B cell (primary cell): ENCODE measurements around the gene ERP27. TPM values are rescaled to one million over a fixed set of nuclear protein-coding genes. Genes with fewer than 3 reads are reported as not detected.

Source experiments
- ATAC-seq: fragments of 200-7000 bp; cut with Tn5 transposase; one replicate; pipeline ENCODE4 v1.10.0; 2021; ENCODE audit warnings: low read depth, mild to moderate bottlenecking, moderate number of reproducible peaks, moderate library complexity
- CTCF ChIA-PET: fragments of 350-600 bp; sonication (Branson Sonifier 250); formaldehyde crosslinking; loops from one replicate; lab custom pipeline; 2021; ENCODE audit warnings: antibody characterized with exemption, inconsistent platforms; lab: Charles Lee
- POLR2A ChIA-PET: fragments of 350-600 bp; sonication (Branson Sonifier 250); formaldehyde crosslinking; loops from one replicate; lab custom pipeline; 2021; ENCODE audit warnings: antibody characterized with exemption; lab: Charles Lee
- DNase-seq: peaks from one replicate; pipeline ENCODE4 v3.0.0; 2013
- H2AFZ ChIP-seq: 2 replicates; pipeline ENCODE4 v1.6.1; 2012; ENCODE audit warnings: mild to moderate bottlenecking, low read depth, low read length; ENCODE audit not compliant: insufficient read depth, poor library complexity, severe bottlenecking
- H3K27ac ChIP-seq, 2 donors: 1 replicate in 1 of 2; 2 replicates in 1 of 2; pipeline ENCODE4 v1.5.1; 2012 to 2013; ENCODE audit warnings: low read length in 2 of 2, mild to moderate bottlenecking in 2 of 2, moderate library complexity in 1 of 2
- H3K27me3 ChIP-seq, 4 experiments: fragments of 200-600 bp in 1 of 4; sonication (generic) in 1 of 4; replicated peaks in 1 of 4; 1 replicate in 2 of 4; 2 replicates in 2 of 4; pipeline versions ENCODE4 v1.6.1 to v1.7.0; 2013 to 2016; ENCODE audit warnings: low read length in 3 of 4, mild to moderate bottlenecking in 2 of 4, mixed read lengths in 1 of 4, moderate library complexity in 1 of 4; ENCODE audit not compliant: insufficient read depth in 4 of 4, control insufficient read depth in 3 of 4; ENCODE audit errors: control extremely low read depth in 1 of 4
- H3K36me3 ChIP-seq, 2 experiments: replicated peaks in 1 of 2; 1 replicate in 1 of 2; 2 replicates in 1 of 2; pipeline versions ENCODE4 v1.6.1 to v1.7.1; 2013; ENCODE audit warnings: low read length in 1 of 2; ENCODE audit not compliant: insufficient read depth in 2 of 2, control insufficient read depth in 1 of 2; ENCODE audit errors: control extremely low read depth in 1 of 2, extremely low read depth in 1 of 2
- H3K4me1 ChIP-seq, 2 donors: fragments of 200-600 bp in 1 of 2; sonication (generic) in 1 of 2; 1 replicate in 1 of 2; 2 replicates in 1 of 2; pipeline versions ENCODE4 v1.5.1 to v1.6.1; 2013 to 2017; ENCODE audit warnings: low read length in 2 of 2; ENCODE audit not compliant: control insufficient read depth in 2 of 2, insufficient read depth in 2 of 2
- H3K4me2 ChIP-seq: replicated peaks from 2 replicates; pipeline ENCODE3; 2012; ENCODE audit warnings: mild to moderate bottlenecking, low read depth, low read length; ENCODE audit not compliant: poor library complexity, severe bottlenecking
- H3K4me3 ChIP-seq, 5 experiments: fragments of 200-600 bp in 1 of 5; sonication (generic) in 1 of 5; 1 replicate in 3 of 5; 2 replicates in 2 of 5; pipeline versions ENCODE4 v1.5.1 to v1.7.0; 2011 to 2016; ENCODE audit warnings: low read length in 4 of 5, mild to moderate bottlenecking in 4 of 5, low read depth in 2 of 5, control low read depth in 1 of 5, moderate library complexity in 1 of 5; ENCODE audit not compliant: insufficient read depth in 1 of 5; ENCODE audit errors: control extremely low read depth in 1 of 5, extremely low read depth in 1 of 5
- H3K79me2 ChIP-seq: fragments of 200-600 bp; sonication (generic); one replicate; pipeline ENCODE4 v1.6.0; 2016; ENCODE audit warnings: low read length; ENCODE audit not compliant: control insufficient read depth, insufficient read depth
- H3K9ac ChIP-seq: fragments of 200-600 bp; sonication (generic); 2 replicates; pipeline ENCODE4 v1.6.1; 2017; ENCODE audit warnings: mild to moderate bottlenecking, low read length, moderate library complexity
- H3K9me3 ChIP-seq, 3 donors: one replicate each; pipeline versions ENCODE4 v1.6.1 to v1.7.1; 2013; ENCODE audit warnings: low read length in 2 of 3; ENCODE audit not compliant: control insufficient read depth in 2 of 3, insufficient read depth in 1 of 3; ENCODE audit errors: control extremely low read depth in 1 of 3
- H4K20me1 ChIP-seq: 2 replicates; pipeline ENCODE4 v1.6.0; 2012; ENCODE audit warnings: mild to moderate bottlenecking, low read length; ENCODE audit not compliant: insufficient read depth, control insufficient read depth, poor library complexity, severe bottlenecking
- H3K27ac Mint-ChIP-seq: one replicate; pipeline ENCODE4 v1.8.0; 2021; ENCODE audit warnings: mixed read lengths
- H3K27me3 Mint-ChIP-seq: one replicate; pipeline ENCODE4 v1.8.0; 2021; ENCODE audit warnings: mixed read lengths
- H3K4me1 Mint-ChIP-seq: one replicate; pipeline ENCODE4 v1.8.0; 2021; ENCODE audit warnings: mixed read lengths
- H3K4me3 Mint-ChIP-seq: one replicate; pipeline ENCODE4 v1.8.0; 2021; ENCODE audit warnings: mixed read lengths
- H3K9me3 Mint-ChIP-seq: one replicate; pipeline ENCODE4 v1.8.0; 2022; ENCODE audit warnings: mixed read lengths; ENCODE audit not compliant: insufficient read depth
- CTCF ChIP-seq: fragments of 200-600 bp; IDR thresholded peaks from one replicate; pipeline ENCODE4 v1.8.0; 2022; ENCODE audit warnings: antibody characterized with exemption, mild to moderate bottlenecking
- EZH2 ChIP-seq: IDR thresholded peaks from 2 replicates; pipeline ENCODE4 v1.6.1; 2012; ENCODE audit warnings: borderline replicate concordance, low read depth, mild to moderate bottlenecking, moderate library complexity, low read length; ENCODE audit not compliant: insufficient read depth, poor library complexity, severe bottlenecking
- WGBS: methylation state at CpG from one replicate; pipeline ENCODE4 v1.1.5; 2013; ENCODE audit warnings: missing lambda C conversion rate; ENCODE audit not compliant: insufficient coverage; 5-methylcytosine and 5-hydroxymethylcytosine counted together
- intact Hi-C: fragments of 100-400 bp; cut with micrococcal nuclease; formaldehyde crosslinking; loops from one replicate; pipeline ENCODE4 v1.10.0; 2022
- polyA plus RNA-seq: library from polyadenylated mRNA; depleted of rRNA; stranded (reverse); fragments of >200 nt; gene quantifications from 2 replicates; pipeline ENCODE4 v1.2.3, GENCODE V29; 2012
- total RNA-seq, 2 donors: library from RNA; stranded (reverse); fragments of 120-200 nt in 1 of 2; gene quantifications; 1 replicate in 1 of 2; 2 replicates in 1 of 2; pipeline versions ENCODE4 v1.2.3 to v1.2.4, GENCODE V29; 2013 to 2022

The ERP27 gene
- total and polyA plus RNA-seq, 2 donors (not counting 1 experiment from before 2014, with no cell fraction given) = 7.8 to 9.0 TPM

DNA sequence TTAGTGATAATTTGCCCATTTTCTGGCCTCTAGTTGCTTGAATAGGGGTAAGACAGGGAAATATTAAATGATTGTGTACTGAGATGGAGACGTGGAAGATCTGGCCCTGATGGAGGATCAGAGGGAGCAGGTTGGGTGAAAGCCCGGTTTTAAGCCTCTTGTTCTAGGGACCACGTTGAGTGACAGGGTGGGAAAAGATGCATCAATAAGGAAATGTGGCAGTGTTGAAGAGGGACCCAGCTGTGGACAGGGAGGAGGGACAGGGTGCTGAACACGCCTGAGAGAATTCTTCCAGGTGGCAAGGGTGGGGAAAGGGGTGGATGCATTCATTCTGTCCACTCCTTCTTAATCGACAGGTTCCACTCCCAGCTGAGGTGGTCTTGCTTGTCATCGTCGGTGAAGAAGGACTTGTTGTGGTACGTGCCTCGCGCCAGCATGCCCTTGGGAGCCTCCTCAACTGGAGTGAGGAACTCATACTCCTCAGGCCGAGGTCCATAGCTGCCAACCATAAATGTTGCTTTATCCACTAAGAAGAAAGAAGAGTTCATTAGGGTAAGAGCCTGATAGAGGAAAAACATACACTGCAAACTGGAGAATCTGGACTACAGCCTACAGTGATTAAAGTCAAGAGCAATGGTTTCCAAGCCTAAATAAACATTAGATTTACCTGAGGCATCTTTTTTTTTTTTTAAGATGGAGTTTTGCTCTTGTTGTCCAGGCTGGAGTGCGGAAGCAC is 4.0 kb upstream of the ERP27 start:
- intact Hi-C loops = no loop called here
- ChIA-PET CTCF (interaction anchor here (1.1 to 1.8 kb wide), 2 partner anchors 53 to 97 kb away, joined by 3 to 8 read pairs; no protein-coding TSS in a partner anchor), POLR2A (no interaction called here)
- H3K9me3 Mint-ChIP-seq = peaks cover 2% of the 10 kb centered on the region
- TF ChIP-seq EZH2 = no peak
- no peak for TF ChIP-seq CTCF
- DNase-seq (no peak), ATAC-seq (no peak)
- no peaks in the 10 kb centered on the region for H3K27me3 ChIP-seq
- no peaks in the 10 kb centered on the region for H3K27me3 Mint-ChIP-seq
- H3K79me2 ChIP-seq = peaks cover 37% of the 10 kb centered on the region
- H3K4me2 ChIP-seq = no peak overlapping the region
- H3K4me3 ChIP-seq = no peak overlapping the region
- WGBS = 94% methylated on average over 9 of the region's 12 CpGs
- peaks cover 40% of the 10 kb centered on the region for H3K4me1 Mint-ChIP-seq
- H3K36me3 ChIP-seq = peaks cover 6 to 69% of the 10 kb centered on the region in 2 experiments
- H3K4me3 Mint-ChIP-seq = no peak overlapping the region
- H2AFZ ChIP-seq = no peak overlapping the region
- H3K27ac Mint-ChIP-seq = peak overlapping the region; percentile 10
- H3K9me3 ChIP-seq = peaks cover 0 to 8% (median 0%) of the 10 kb centered on the region in 3 donors
- peaks cover 19% of the 10 kb centered on the region in 2 donors for H3K4me1 ChIP-seq
- H3K27ac ChIP-seq = peak overlapping the region in 1 of 2 donors; percentile 8
- H4K20me1 ChIP-seq = peaks cover 35% of the 10 kb centered on the region
- no peak overlapping the region for H3K9ac ChIP-seq

DNA sequence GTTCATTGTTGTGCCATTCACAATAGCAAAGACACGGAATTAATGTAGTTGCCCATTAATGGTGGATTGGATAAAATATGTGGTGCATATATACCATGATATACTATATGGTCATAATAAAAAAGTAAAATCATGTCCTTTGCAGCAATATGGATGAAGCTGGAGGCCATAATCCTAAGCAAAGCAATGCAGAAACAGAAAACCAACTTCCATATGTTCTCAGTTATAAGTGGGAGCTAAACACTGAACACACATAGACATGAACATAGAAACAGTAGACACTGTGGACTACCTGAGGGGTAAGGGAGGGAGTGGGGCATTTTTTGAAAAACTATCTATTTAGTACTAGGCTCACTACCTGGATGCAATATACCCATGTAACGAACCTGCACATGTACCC is 3.0 kb upstream of the ERP27 start:
- DNase-seq = no peak
- no peak overlapping the region for H3K27ac Mint-ChIP-seq
- TF ChIP-seq EZH2 = no peak
- TF ChIP-seq CTCF = no peak
- Histone ChIP-seq H3K27me3 (no peaks in the 10 kb centered on the region), H3K9ac (no peak overlapping the region), H3K4me3 (no peak overlapping the region), H3K36me3 (peaks cover 6 to 65% of the 10 kb centered on the region in 2 experiments), H3K9me3 (peaks cover 0 to 8% (median 0%) of the 10 kb centered on the region in 3 donors), H4K20me1 (peaks cover 25% of the 10 kb centered on the region), H3K4me2 (no peak overlapping the region), H3K27ac (no peak overlapping the region), H2AFZ (no peak overlapping the region), H3K4me1 (peaks cover 11 to 19% of the 10 kb centered on the region in 2 donors), H3K79me2 (peaks cover 32% of the 10 kb centered on the region)
- no peak overlapping the region for H3K4me3 Mint-ChIP-seq
- H3K4me1 Mint-ChIP-seq = peaks cover 40% of the 10 kb centered on the region
- ATAC-seq = no peak
- peaks cover 2% of the 10 kb centered on the region for H3K9me3 Mint-ChIP-seq
- intact Hi-C loops = no loop called here
- ChIA-PET POLR2A (no interaction called here), CTCF (interaction anchor here (0.6 to 1.8 kb wide), 3 partner anchors 54 to 96 kb away, joined by 3 to 8 read pairs (median 3); no protein-coding TSS in a partner anchor)
- H3K27me3 Mint-ChIP-seq = no peaks in the 10 kb centered on the region
- no CpG with 5 or more reads among the region's 2 CpGs for WGBS
